Islet precursor cell (in vitro differentiated cells): ENCODE results near the gene MMP28.

Experiments used
- DNase-seq: peaks from one replicate; pipeline ENCODE4 v3.0.0-alpha.2; 2018

Gene MMP28

GRCh38 chr17:35797370-35797769, 1.9 kb upstream of the MMP28 start:
- DNase-seq, result peak; percentile 55

GRCh38 chr17:35796942-35797341, 1.5 kb upstream of the MMP28 start:
- no peak for DNase-seq

GRCh38 chr17:35795871-35796265, 427 bp upstream of the MMP28 start:
- DNase-seq, result no peak

GRCh38 chr17:35793257-35793656, 2.2 kb downstream of the MMP28 start:
- peak; percentile 51 for DNase-seq

- peak; percentile 51 for DNase-seq
These were observed 3.6 kb downstream of the MMP28 start for GRCh38 chr17:35791681-35792350.

- DNase-seq, result peak; percentile 60
These were observed 4.6 kb downstream of the MMP28 start for GRCh38 chr17:35790841-35791240.

- peak; percentile 97 for DNase-seq
These were observed 6.7 kb downstream of the MMP28 start for GRCh38 chr17:35788477-35789368.

- peak; percentile 98 for DNase-seq
These were observed 8.5 kb downstream of the MMP28 start for GRCh38 chr17:35786941-35787432.

- DNase-seq, result peak; percentile 52
These were observed 10.5 kb downstream of the MMP28 start for GRCh38 chr17:35784895-35785294.

GRCh38 chr17:35780950-35781349, 14.5 kb downstream of the MMP28 start:
- peak; percentile 74 for DNase-seq

GRCh38 chr17:35778641-35779196, 16.7 kb downstream of the MMP28 start:
- DNase-seq, result peak; percentile 60

GRCh38 chr17:35775583-35775982, 19.9 kb downstream of the MMP28 start:
- DNase-seq, result no peak

- DNase-seq, result no peak
These were observed 20.4 kb downstream of the MMP28 start for GRCh38 chr17:35775039-35775438.

GRCh38 chr17:35774499-35774898, 20.9 kb downstream of the MMP28 start:
- DNase-seq, result no peak

- peak; percentile 62 for DNase-seq
These were observed 21.6 kb downstream of the MMP28 start for GRCh38 chr17:35773679-35774425.

GRCh38 chr17:35773129-35773528, 22.3 kb downstream of the MMP28 start:
- no peak for DNase-seq

- no peak for DNase-seq
These were observed 25.4 kb downstream of the MMP28 start for GRCh38 chr17:35769895-35770486.

- DNase-seq, result no peak
These were observed 26.6 kb downstream of the MMP28 start for GRCh38 chr17:35768797-35769196.

- peak; percentile 56 for DNase-seq
These were observed 28.4 kb downstream of the MMP28 start for GRCh38 chr17:35766903-35767510.

GRCh38 chr17:35766489-35766877, 29.0 kb downstream of the MMP28 start:
- peak; percentile 55 for DNase-seq

- DNase-seq, result no peak
These were observed 29.5 kb downstream of the MMP28 start for GRCh38 chr17:35765756-35766488.
